Measurements from ENCODE around the gene RYR3.
"Not testable (repeated sequence)": the region's sequence is repeated elsewhere in the genome, so short reads cannot be mapped to it uniquely, and the experiment has no call there.

Gene RYR3

DNA sequence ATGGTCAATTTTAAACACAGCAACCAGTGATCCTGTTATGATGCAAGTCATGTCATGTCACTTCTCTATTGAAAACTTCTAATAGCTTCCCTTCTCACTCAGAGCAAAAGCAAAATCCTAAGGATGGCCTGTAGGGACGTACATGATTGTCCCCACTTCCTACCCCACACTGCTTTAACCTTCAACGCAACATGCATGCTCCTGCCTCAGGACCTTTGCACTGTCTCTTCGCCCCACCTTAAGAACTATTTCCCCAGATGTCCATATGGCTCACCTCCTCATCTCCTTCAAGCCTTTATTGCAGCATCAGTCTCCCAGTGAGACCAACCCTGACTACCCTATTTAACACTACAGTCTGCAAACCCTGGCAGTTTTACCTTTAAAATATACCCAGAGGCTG is 443.5 kb downstream of the RYR3 start:
- DNase-seq (ENCODE audit: low read depth in 3 of 3, low spot score in 1 of 3): no peak

DNA sequence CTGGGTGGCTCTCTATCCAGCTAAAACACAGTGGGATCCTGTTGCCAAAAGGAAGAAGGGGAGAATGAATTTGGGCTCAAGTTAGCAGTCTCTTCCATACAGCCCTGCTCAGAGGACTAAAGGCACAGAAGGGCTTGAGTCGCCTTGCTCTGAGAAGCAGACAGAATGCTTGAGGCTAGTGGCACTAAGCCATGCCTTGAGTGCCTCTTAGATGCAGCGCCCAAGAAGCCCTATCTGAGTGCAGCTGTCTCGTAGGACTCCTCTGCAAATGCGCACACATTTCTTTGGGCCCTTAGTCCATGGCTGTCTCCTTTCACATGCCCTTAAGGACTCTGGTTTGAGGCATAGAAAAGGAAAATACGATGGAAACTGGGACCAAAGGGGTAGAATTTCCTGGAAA is 446.2 kb downstream of the RYR3 start:
- DNase-seq (ENCODE audit: low read depth in 3 of 3, low spot score in 1 of 3): no peak

DNA sequence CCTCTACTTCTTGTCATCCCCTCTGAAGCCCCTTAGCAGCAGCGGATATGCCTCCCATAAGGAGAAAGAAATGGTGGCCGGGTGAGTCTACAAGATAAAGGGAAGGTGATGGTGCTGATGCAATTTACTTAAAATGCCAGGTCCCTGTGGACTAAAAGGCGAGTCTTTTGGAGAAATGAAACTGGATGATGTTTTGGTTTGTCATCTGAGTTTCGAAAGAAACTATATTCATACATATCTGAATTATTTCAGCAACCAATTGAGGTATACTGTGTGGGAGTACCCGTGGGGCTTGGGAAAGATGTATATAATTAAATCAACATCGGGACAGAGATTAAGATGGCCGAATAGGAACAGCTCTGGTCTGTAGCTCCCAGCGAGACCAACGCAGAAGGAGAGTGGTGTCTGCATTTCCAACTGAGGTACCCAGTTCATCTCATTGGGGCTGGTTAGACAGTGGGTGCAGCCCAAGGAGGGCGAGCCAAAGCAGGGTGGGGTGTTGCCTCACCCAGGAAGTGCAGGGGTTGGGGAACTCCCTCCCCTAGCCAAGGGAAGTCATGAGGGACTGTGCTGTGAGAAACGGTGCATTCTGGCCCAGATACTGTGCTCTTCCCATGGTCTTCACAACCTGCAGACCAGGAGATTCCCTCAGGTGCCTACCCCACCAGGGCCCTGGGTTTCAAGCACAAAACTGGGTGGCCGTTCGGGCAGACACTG is 446.9 kb downstream of the RYR3 start:
- no peak for DNase-seq (ENCODE audit: low read depth in 3 of 3, low spot score in 1 of 3)

DNA sequence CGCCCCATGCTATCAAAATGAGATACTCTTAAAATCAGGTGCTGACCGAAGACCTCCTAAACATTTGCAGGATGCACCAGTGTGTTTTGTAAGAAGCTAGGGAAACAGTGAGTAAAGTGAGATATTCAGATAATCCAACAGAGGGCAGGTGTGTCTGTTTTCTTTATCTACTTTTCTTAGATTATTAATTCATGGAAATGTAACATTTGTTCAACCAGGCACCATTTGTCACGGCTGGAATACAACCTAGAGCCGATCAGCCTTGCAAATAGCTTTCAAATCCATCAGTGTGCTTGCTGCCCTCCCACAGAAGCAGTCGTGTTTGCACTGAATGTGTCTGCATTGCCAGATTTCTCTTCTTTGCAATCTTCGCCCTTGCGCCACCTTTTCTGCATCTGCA is 455.6 kb downstream of the RYR3 start:
- no peak for DNase-seq (ENCODE audit: low read depth in 3 of 3, low spot score in 1 of 3)

DNA sequence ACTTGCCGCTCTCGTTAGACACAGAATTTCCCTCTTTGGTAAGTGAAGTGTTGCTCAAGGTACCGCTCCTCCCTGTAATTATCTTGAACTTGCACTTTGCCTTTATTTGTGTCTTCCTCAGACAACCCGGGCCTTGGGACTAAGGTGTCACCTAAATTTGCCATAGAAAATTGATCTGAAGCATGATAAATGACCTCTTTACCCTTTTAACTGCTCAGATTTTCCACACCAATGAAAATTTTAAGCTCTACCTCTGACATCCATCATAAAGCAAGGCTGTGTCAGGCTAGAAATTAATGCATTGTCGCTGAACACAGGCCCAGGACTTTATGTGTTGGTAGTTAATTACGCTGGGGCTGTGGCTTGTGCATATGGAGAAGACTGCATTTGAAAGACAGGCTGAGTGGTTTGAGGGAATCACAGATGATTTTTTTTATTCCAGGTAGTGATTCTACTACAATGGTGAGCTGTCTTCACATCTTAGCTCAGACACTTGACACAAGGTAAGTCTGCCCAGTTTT is 458.0 kb downstream of the RYR3 start:
- no peak for DNase-seq (ENCODE audit: low read depth in 3 of 3, low spot score in 1 of 3)

DNA sequence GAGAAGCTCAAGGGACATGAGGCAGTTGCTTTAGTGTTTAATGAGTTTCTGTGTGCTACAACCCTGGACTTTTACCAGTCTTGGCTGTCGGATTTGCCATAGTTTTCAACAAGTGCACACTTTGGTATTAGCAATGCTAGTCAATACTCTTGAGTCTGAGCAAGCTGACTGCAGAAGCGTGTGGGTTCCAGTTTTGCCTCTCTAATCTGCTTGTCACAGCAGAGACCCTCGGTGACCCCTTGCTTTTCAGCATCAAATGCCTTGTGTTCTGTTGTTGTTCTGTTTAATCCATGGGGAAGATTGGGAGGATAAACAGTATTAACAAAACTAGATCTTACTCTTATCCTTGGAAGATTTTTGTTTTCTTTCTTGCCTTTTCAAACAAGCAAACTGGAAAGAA is 463.2 kb downstream of the RYR3 start:
- no peak for DNase-seq (ENCODE audit: low read depth in 3 of 3, low spot score in 1 of 3)

DNA sequence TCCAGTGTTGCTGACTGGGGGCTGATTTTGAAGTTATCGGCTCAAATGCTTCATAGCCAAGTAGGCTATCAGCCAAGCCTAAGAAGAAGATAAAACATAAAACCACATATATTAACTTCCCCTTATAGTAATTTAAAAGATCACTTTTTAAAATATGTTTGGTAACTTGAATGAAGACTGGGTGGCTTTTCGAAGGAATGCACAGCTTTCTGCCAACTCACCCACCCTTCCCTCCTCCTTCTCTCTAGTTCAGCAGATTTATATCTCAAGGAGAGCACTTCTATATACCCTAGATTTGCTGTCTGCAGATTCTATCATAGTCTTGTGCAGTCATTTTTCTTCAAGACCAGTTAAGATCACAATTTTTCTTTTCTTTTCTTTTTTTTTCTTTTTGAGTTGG is 468.1 kb downstream of the RYR3 start:
- DNase-seq (ENCODE audit: low read depth in 3 of 3, low spot score in 1 of 3): no peak

DNA sequence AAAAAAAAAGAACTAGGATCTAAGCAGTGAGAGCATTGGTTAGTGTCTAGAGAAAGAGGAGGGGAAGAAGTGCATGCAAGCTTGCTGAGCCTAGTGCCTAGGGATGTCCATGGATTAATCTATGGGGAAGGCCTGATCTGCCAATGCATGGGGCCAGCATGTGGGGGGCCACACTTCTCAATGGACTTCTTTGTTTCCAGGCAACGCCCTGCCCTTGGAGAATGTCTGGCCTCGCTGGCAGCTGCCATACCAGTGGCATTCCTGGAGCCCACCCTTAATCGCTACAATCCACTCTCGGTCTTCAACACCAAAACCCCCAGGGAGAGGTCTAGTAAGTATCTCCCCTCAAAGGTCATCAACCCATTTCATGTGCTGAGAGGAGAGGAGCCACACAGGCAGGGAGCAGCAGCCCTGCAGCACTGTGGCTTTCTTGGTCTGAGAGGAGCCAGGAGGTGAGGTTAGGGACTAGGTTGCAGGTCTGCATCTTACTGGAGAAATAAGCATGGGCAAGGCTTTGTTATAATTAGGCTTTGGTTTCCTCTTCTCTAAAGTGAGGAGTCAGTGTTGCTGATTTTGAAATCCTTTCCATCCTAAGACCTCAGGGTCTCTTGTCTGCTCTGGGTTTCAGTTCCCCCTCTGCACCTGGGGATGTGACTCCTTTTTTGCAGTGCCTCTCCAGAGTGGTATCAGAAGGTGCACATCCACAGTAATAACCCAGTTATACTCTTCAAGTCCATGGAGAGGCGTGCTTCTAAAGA is 469.4 kb downstream of the RYR3 start:
- no peak for DNase-seq (ENCODE audit: low read depth in 3 of 3, low spot score in 1 of 3)

DNA sequence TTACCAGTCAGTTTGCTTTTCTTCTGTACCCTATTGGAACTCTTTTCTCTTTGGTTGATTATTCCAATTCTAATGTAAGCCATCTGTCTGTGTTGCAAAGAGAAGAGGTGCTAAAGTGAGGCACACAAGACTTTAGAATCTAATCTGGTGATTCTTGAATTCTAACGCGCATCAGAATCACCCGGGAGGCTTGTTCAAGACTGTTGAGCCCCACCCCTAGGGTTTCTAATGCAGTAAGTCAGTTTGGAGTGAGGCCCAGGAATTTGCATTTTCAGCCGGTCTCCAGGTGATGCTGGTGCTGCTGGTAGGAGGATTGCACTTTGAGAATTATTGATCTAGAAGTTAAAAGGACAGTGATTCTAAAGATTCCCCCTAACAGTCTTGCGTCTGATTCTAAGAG is 472.2 kb downstream of the RYR3 start:
- no peak for DNase-seq (ENCODE audit: low read depth in 3 of 3, low spot score in 1 of 3)

DNA sequence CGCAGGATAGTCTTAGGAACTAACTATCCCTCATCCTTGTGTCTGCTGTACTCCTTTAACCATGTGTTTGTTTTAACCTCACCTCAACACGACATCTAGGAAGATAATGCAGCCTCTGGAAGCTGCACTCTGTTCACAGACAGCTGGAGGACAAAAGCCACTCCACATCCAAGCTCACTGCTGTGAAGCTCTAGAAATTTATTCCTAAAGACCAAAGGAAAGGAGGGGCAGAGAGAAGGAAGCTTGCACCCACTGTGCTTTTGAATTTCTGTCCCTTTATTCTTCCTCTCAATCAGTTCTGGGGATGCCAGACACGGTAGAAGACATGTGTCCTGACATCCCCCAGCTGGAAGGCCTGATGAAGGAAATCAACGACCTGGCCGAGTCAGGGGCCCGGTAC is 474.6 kb downstream of the RYR3 start:
- DNase-seq (ENCODE audit: low read depth in 3 of 3, low spot score in 1 of 3): no peak

DNA sequence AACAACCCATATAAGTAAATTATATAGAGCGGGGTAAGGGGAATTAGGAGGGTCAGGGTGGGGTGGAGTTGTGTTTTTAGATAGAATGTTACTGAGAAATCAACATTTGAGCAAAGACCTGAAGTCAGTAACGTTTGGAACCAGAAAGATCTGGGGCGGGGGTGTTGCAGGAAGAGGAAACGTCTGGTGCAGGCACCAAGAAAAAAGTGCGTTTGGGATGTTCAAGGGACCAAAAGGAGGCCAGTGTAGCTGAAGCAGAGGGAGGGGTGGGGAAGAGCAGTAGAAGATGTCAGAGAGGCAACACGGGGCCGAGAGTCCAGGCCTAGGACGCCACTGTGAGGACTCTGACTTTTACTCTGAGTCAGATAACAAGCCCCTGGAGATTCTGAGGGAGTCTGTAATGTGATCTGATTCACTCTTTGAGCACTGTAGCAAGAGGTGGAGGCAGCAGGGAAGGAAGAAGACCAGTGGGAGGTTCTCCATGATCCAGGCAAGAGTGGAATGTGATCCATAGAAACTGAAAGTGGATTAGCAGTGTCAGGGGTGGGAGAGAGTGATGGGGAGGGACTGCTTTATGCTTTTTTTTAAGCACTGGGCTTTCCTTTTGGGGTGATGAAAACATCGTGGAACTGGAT is 478.3 kb downstream of the RYR3 start:
- no peak for DNase-seq (ENCODE audit: low read depth in 3 of 3, low spot score in 1 of 3)

DNA sequence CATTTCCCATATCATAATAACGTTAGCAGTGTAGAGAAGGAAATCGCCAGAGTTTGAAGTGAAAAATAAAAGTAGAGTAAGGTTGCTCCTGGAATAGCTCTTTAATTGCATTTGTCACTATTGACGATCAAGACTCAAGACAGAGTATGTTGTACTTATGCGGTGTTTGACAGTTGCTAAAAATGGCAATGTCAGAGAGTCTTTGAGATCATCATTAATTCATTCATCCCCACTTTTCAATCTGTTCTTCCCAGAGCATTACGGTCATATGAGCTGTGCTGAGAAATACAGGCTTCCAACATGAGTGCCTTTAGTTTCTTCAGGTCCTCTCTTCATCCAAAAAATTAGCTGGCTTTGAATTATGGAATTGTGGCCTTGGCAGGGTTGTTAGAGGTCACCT is 483.7 kb downstream of the RYR3 start:
- no peak for DNase-seq (ENCODE audit: low read depth in 3 of 3, low spot score in 1 of 3)

DNA sequence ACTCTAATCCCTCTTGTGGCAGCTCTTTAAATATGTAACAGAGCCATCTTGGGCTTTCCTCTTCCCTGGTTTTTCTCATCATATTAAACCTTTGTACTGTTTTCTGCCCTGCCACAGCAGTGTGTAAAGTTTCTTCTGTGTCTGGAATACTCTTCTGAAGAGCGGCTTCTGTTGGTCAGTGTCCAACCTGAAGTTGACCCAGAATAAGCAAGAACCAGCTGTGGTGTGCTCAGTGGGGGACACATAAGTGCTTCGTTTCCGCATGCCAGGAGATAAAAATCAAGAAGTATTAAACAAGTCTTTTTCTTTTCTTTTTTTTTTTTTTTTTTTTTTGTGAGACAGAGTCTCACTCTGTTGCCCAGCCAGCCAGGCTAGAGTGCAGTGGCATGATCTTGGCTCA is 484.3 kb downstream of the RYR3 start:
- DNase-seq (ENCODE audit: low read depth in 3 of 3, low spot score in 1 of 3): no peak

DNA sequence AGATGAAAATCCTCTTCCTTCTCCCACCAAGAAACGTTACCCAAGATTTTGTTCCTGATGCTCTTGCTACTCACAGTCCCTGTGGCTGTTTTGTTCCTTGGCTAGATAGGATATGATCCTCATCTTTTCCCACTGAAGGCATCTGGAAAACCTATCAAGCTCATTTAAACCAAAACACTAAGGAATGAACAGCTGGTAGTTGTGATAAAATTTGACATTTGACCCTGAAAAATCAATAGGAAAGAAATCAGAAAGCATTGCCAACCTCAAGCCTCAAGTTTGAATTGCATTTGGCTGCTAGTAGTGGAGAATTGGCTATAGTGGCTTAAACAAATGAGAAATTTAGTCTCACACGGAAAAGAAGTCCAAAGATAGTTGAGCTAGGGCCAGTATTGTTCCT is 486.9 kb downstream of the RYR3 start:
- no peak for DNase-seq (ENCODE audit: low read depth in 3 of 3, low spot score in 1 of 3)

DNA sequence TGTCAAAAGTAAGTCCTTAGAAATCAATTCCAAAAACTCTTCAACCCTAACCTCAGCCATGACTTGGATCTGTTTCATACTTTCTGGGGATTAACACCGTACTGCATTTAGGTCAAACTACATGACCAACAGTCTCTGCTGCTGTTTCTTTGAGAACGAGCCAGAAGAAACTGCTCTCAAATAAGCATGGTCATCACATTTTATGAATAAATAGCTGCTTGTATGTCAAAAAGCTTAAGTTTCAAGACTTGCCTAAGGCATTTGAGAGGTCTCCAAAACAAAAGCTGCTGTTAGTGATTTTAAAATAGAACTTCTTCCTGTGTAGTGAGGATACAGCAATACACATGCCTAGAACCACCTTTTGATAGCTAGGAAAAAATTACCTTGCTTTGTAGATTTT is 491.2 kb downstream of the RYR3 start:
- DNase-seq (ENCODE audit: low read depth in 3 of 3, low spot score in 1 of 3): no peak

DNA sequence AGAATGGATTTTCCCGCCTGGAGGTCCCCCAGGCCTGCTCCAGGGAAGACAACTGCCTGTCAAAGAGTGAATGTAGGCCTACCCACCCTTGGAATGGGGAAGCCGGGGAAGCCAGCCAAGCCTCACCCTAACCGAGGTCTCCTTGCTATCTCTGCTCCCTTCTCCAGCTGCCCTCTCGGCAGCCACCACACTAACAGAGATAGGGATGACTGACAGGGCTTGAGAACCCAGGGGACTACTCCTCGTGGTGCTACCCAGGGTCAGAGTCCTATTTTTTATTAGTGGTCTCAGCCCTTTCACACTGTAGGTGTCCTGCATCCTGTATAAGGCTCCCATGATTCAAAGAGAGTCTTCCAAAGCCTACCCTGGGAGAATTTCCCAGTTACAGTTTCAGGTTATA is 496.9 kb downstream of the RYR3 start:
- DNase-seq (ENCODE audit: low read depth in 3 of 3, low spot score in 1 of 3): no peak

DNA sequence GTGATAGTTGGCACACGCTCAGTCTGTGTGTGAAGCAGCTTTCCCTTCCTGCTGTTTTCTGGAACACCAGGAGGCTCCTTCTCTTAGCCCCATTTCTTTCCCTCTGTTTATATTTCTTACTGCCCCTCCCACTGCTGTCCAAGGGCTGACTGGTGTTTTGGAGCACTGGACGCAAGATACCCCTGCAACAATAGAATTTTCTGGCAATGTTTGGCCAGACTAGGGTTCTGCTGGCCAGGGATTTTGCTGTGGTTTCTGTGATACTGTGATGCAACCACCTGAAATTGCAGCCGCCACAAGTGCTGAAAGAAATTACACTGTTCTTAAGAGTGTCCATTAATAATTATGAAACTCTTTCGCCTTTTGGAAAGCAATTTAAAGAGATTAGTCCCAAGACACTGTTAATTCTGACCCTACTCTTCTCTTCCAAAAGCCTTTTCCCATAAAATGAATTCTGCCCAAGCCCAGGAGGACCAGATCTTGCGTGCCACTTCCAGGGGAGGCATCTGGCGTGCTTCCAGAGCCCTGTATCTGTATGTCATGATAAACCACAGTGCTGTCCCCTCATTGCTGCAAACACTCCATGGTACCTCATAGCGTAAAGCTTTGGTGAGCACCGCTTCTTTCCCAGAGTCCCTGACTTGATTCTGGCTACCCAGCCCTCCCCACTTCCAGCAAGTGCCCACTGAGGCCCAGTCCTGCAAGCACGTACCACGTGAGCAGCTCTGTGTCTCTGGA is 498.1 kb downstream of the RYR3 start:
- no peak for DNase-seq (ENCODE audit: low read depth in 3 of 3, low spot score in 1 of 3)

DNA sequence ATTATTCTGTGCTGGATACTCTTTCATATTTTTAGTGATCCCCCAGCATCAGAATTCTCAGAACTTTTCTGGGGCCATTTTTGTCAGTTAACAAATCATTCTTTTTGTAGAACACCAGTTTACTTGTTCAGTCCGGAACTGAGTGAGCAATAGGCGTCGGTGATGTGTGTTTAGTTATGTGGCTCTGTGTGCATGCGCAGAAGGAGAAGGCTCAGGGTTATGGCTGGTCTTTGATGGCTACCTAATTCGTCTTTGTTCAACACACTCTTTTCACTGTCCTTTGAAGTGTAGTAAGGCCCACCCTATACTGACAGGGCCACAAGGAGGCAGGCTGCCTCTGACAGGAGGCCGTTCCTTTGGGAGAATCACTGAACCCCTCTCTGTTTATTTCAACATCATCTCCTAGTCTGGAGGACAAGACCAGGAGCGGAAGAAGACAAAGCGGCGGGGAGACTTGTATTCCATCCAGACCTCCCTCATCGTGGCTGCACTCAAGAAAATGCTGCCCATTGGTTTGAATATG is 499.4 kb downstream of the RYR3 start:
- DNase-seq (ENCODE audit: low read depth in 3 of 3, low spot score in 1 of 3): no peak

DNA sequence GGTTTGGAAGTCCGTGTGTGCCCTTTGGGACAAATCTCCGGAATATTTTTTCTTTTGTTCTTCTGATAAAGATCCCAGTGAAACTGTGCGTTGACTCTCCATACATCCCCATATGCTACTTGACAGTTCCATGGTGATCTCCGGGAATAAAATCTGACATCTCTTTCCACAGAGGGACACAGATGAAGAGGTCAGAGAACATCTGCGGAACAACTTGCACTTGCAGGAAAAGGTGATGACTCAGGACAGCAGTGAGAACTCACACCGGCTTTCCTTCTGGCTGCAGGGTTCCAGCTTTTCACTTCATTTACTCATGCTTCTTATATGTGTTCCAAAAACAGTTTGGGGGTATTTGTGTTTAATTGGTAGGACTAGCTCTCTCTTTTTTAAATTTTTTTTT is 500.0 kb downstream of the RYR3 start:
- no peak for DNase-seq (ENCODE audit: low read depth in 3 of 3, low spot score in 1 of 3)

DNA sequence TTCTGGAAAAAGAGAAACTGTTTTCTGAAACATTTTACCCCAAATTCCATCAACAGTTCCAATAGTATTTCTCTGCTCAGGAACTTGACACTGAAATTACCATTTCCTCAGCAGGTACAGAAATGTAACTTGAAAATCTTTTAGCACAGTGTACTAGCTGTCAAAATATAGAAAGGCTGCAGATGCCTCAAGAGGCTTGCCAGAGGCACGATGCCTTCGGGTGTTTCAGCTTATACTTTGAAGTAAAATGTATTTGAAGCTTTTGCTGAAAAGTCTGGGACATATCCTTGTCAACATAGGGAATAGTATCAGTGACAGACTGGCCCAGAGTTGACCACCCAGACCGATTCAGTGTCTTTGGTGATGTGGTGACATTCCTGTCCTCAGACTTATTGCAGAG is 503.1 kb downstream of the RYR3 start:
- no peak for DNase-seq (ENCODE audit: low read depth in 3 of 3, low spot score in 1 of 3)

DNA sequence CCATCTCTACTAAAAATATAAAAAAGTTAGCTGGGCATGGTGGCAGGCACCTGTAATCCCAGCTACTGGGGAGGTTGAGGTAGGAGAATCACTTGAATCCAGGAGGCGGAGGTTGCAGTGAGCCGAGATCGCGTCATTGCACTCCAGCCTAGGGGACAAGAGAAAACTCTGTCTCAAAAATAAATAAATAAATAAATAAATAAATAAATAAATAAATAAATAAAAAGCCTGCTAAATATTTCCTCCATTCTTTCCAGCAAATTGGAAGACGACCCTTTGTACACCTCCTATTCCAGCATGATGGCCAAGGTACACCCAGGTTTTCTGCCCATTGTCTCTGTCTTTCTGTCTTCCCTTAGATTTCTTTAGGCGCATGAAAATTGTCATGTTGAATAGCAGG is 508.7 kb downstream of the RYR3 start:
- not testable (repeated sequence) for DNase-seq (ENCODE audit: low read depth in 3 of 3, low spot score in 1 of 3)

Measured in stimulated activated CD4-positive, alpha-beta T cell treated with anti-CD3 and anti-CD28 coated beads, TNF-alpha, amount 100 ng/mL, for 1 hour (primary cell).